ENCODE data around the gene ZCRB1.

- TF ChIP-seq TAF1 (IDR thresholded peaks at IDR 0.05; ENCODE audit: low read depth) (no peak), REST (IDR thresholded peaks at IDR 0.05; ENCODE audit: low read depth) (no peak), MAX (IDR thresholded peaks at IDR 0.05) (no peak), CREB1 (IDR thresholded peaks at IDR 0.05; ENCODE audit: low read depth) (no peak), TEAD4 (IDR thresholded peaks at IDR 0.05) (no peak), CEBPB (IDR thresholded peaks at IDR 0.05) (no peak)
These were observed 50.4 kb downstream of the ZCRB1 start for GRCh38 chr12:42275499-42275898.

Measured in Ishikawa (cell line).